Measurements from ENCODE around the gene FOLR3. TPM values are rescaled to one million over a fixed set of nuclear protein-coding genes. Genes with fewer than 3 reads are reported as not detected.
"Not testable (repeated sequence)": the region's sequence is repeated elsewhere in the genome, so short reads cannot be mapped to it uniquely, and the experiment has no call there.

Gene FOLR3
- total and polyA plus RNA-seq, 9 of the 15 experiments (the other 6 are each of a cell fraction or from before 2014, with no cell fraction given), result not detected

- TF ChIP-seq, protein P1, sequence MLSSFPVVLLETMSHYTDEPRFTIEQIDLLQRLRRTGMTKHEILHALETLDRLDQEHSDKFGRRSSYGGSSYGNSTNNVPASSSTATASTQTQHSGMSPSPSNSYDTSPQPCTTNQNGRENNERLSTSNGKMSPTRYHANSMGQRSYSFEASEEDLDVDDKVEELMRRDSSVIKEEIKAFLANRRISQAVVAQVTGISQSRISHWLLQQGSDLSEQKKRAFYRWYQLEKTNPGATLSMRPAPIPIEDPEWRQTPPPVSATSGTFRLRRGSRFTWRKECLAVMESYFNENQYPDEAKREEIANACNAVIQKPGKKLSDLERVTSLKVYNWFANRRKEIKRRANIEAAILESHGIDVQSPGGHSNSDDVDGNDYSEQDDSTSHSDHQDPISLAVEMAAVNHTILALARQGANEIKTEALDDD (IDR thresholded peaks at IDR 0.05), result 0 out of 2 replicates have a peak, but pooled peaks have one; percentile 20
- peak; percentile 15; the same call in 1 of the 2 replicates for TF ChIP-seq CREM (IDR thresholded peaks at IDR 0.05; ENCODE audit: low read depth)
- TF ChIP-seq YBX1 (IDR thresholded peaks at IDR 0.05), result no peak
- 0 out of 2 replicates have a peak, but pooled peaks have one; percentile 22 for TF ChIP-seq VEZF1 (CRISPR knock-in tag; IDR thresholded peaks at IDR 0.05)
Measured at GRCh38 chr11:72141066-72141465, 5.5 kb downstream of the FOLR3 start (continued).

- H3K27me3 ChIP-seq (ENCODE audit: control insufficient read depth in 2 of 2, insufficient read depth in 2 of 2, low read length in 2 of 2); BruUV-seq (replicated peaks); in situ Hi-C loops (cut with MboI); H3K79me2 ChIP-seq (ENCODE audit: control insufficient read depth, insufficient read depth, low read length); H4K20me1 ChIP-seq (replicated peaks; ENCODE audit: control insufficient read depth, insufficient read depth, low read length); H3K4me1 ChIP-seq (replicated peaks in 1 of 2; ENCODE audit: control insufficient read depth in 2 of 2, insufficient read depth in 2 of 2, low read length in 2 of 2); CTCF ChIA-PET (ENCODE audit: low intra/inter-chr PET ratio); H3K27ac ChIP-seq (ENCODE audit: extremely low read depth, low read depth, low read length); H3K9me3 ChIP-seq (replicated peaks; ENCODE audit: control insufficient read depth, insufficient read depth, low read depth, low read length); intact Hi-C loops (cut with micrococcal nuclease); H3K36me3 ChIP-seq (ENCODE audit: control insufficient read depth, insufficient read depth, low read length); H3K4me3 ChIP-seq; H2AFZ ChIP-seq (ENCODE audit: low read depth, low read length); H3K9ac ChIP-seq (ENCODE audit: insufficient read depth in 1 of 2, low read depth in 2 of 2, low read length in 2 of 2); DNase-seq (ENCODE audit: extremely low read depth in 1 of 4, low spot score in 3 of 4); ATAC-seq; H3K9me1 ChIP-seq (ENCODE audit: control insufficient read depth, insufficient read depth, low read length); H3K4me2 ChIP-seq (ENCODE audit: insufficient read depth, low read length): not testable (repeated sequence)
- FAIRE-seq, result peak; percentile 35
- POLR2A ChIA-PET, result interaction anchor here (0.6 kb wide), 1 partner anchor 108 kb away, joined by 6 read pairs; no protein-coding TSS in a partner anchor
- no CpG with 5 or more reads among the region's 1 CpG for WGBS (ENCODE audit: insufficient coverage, low coverage, missing lambda C conversion rate)
Measured at GRCh38 chr11:72142086-72142485, 6.6 kb downstream of the FOLR3 start.

GRCh38 chr11:72142543-72142942 lies 7.0 kb downstream of the FOLR3 start:
- in situ Hi-C loops (cut with MboI); BruUV-seq (replicated peaks): not testable (repeated sequence)
- 83% methylated on average over 1 of the region's 1 CpG for WGBS (ENCODE audit: insufficient coverage, low coverage, missing lambda C conversion rate)

More at GRCh38 chr11:72142543-72142942, 7.0 kb downstream of the FOLR3 start:
- CTCF ChIA-PET (ENCODE audit: low intra/inter-chr PET ratio); H3K79me2 ChIP-seq (ENCODE audit: control insufficient read depth, insufficient read depth, low read length); H3K4me1 ChIP-seq (replicated peaks in 1 of 2; ENCODE audit: control insufficient read depth in 2 of 2, insufficient read depth in 2 of 2, low read length in 2 of 2); ATAC-seq; H2AFZ ChIP-seq (ENCODE audit: low read depth, low read length); H3K27me3 ChIP-seq (ENCODE audit: control insufficient read depth in 2 of 2, insufficient read depth in 2 of 2, low read length in 2 of 2); H3K9me3 ChIP-seq (replicated peaks; ENCODE audit: control insufficient read depth, insufficient read depth, low read depth, low read length); H3K4me3 ChIP-seq; POLR2A ChIA-PET; H3K36me3 ChIP-seq (ENCODE audit: control insufficient read depth, insufficient read depth, low read length); DNase-seq (ENCODE audit: extremely low read depth in 1 of 4, low spot score in 3 of 4); H3K4me2 ChIP-seq (ENCODE audit: insufficient read depth, low read length); H3K9me1 ChIP-seq (ENCODE audit: control insufficient read depth, insufficient read depth, low read length); H4K20me1 ChIP-seq (replicated peaks; ENCODE audit: control insufficient read depth, insufficient read depth, low read length); intact Hi-C loops (cut with micrococcal nuclease); H3K27ac ChIP-seq (ENCODE audit: extremely low read depth, low read depth, low read length); H3K9ac ChIP-seq (ENCODE audit: insufficient read depth in 1 of 2, low read depth in 2 of 2, low read length in 2 of 2): not testable (repeated sequence)
- peak; percentile 65 for FAIRE-seq
